Adrenal gland (tissue), 5 donors: ENCODE results near the gene FGD6.

ENCODE experiments used
- POLR2A ChIP-seq, 2 donors: fragments of 450-650 bp; IDR thresholded peaks; one replicate each; pipeline ENCODE4 v1.6.1; 2017; ENCODE audit warnings: antibody characterized with exemption in 2 of 2, mild to moderate bottlenecking in 2 of 2, moderate library complexity in 1 of 2
- TF ChIP-seq, protein P1 (sequence below), 6 experiments: fragments of 450-650 bp in 4 of 6; fragments of 200-600 bp in 2 of 6; sonication (generic) in 1 of 6; IDR thresholded peaks; 1 replicate in 5 of 6; 2 replicates in 1 of 6; pipeline versions ENCODE4 v1.5.1 to v1.8.0; 2016 to 2021; ENCODE audit warnings: antibody characterized with exemption in 6 of 6, mild to moderate bottlenecking in 2 of 6, moderate library complexity in 1 of 6
- donor health status: DM: no; HTN: no; CAD: no.

- TF ChIP-seq, protein P1, sequence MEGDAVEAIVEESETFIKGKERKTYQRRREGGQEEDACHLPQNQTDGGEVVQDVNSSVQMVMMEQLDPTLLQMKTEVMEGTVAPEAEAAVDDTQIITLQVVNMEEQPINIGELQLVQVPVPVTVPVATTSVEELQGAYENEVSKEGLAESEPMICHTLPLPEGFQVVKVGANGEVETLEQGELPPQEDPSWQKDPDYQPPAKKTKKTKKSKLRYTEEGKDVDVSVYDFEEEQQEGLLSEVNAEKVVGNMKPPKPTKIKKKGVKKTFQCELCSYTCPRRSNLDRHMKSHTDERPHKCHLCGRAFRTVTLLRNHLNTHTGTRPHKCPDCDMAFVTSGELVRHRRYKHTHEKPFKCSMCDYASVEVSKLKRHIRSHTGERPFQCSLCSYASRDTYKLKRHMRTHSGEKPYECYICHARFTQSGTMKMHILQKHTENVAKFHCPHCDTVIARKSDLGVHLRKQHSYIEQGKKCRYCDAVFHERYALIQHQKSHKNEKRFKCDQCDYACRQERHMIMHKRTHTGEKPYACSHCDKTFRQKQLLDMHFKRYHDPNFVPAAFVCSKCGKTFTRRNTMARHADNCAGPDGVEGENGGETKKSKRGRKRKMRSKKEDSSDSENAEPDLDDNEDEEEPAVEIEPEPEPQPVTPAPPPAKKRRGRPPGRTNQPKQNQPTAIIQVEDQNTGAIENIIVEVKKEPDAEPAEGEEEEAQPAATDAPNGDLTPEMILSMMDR (IDR thresholded peaks at IDR 0.05) = no peak
- no peak for TF ChIP-seq POLR2A (IDR thresholded peaks at IDR 0.05)
These were observed 10.4 kb downstream of the FGD6 start for GRCh38 chr12:95206916-95207315.
